Measurements from ENCODE around the gene OBSL1.

GRCh38 chr2:219591091-219591490 is 19.8 kb upstream of the OBSL1 start:
- TF ChIP-seq, protein P1, sequence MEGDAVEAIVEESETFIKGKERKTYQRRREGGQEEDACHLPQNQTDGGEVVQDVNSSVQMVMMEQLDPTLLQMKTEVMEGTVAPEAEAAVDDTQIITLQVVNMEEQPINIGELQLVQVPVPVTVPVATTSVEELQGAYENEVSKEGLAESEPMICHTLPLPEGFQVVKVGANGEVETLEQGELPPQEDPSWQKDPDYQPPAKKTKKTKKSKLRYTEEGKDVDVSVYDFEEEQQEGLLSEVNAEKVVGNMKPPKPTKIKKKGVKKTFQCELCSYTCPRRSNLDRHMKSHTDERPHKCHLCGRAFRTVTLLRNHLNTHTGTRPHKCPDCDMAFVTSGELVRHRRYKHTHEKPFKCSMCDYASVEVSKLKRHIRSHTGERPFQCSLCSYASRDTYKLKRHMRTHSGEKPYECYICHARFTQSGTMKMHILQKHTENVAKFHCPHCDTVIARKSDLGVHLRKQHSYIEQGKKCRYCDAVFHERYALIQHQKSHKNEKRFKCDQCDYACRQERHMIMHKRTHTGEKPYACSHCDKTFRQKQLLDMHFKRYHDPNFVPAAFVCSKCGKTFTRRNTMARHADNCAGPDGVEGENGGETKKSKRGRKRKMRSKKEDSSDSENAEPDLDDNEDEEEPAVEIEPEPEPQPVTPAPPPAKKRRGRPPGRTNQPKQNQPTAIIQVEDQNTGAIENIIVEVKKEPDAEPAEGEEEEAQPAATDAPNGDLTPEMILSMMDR (IDR thresholded peaks at IDR 0.05) = no peak
- TF ChIP-seq POLR2A (IDR thresholded peaks at IDR 0.05; ENCODE audit: low read depth) (no peak), POLR2AphosphoS5 (IDR thresholded peaks at IDR 0.05) (no peak), EP300 (IDR thresholded peaks at IDR 0.05) (no peak)
